Panc1 (cell line): ENCODE data around the gene CEP170B. TPM values are rescaled to one million over a fixed set of nuclear protein-coding genes. Genes with fewer than 3 reads are reported as not detected.

ENCODE experiments used
- ATAC-seq: fragments of 200-7000 bp; cut with Tn5 transposase; 2 replicates; pipeline ENCODE4 v1.9.1; 2020; ENCODE audit warnings: mild to moderate bottlenecking, moderate library complexity
- Bru-seq: library from RNA; stranded (reverse); fragments of 400-500 nt; gene quantifications from one replicate; lab custom pipeline; 2021; lab: Mats Ljungman, UMichigan
- BruChase-seq, 2 experiments: library from RNA; stranded (reverse); fragments of 400-500 nt; gene quantifications; one replicate each; lab custom pipeline; 2021; lab: Mats Ljungman, UMichigan
- BruUV-seq: library from RNA; stranded (reverse); fragments of 400-500 nt; replicated peaks from 2 replicates; lab custom pipeline; 2021; lab: Mats Ljungman, UMichigan
- CTCF ChIA-PET: fragments of 300-600 bp; sonication (Branson Sonifier 250); formaldehyde crosslinking; loops from one replicate; lab custom pipeline; 2022; ENCODE audit warnings: antibody characterized with exemption; lab: Charles Lee
- POLR2A ChIA-PET: fragments of 300-600 bp; sonication (Branson Sonifier 250); formaldehyde crosslinking; loops from one replicate; lab custom pipeline; 2022; ENCODE audit warnings: antibody characterized with exemption; lab: Charles Lee
- DNase-seq: peaks from one replicate; pipeline ENCODE4 v3.0.0-alpha.2; 2010; ENCODE audit warnings: low read depth, low spot score
- H3K27ac ChIP-seq: 2 replicates; pipeline ENCODE4 v1.5.1; 2011; ENCODE audit warnings: mild to moderate bottlenecking, low read length, inconsistent platforms
- H3K27me3 ChIP-seq: fragments of 200-500 bp; sonication (Bioruptor generic); 2 replicates; pipeline ENCODE4 v1.6.0; 2014; ENCODE audit warnings: low read length, inconsistent platforms; ENCODE audit not compliant: control insufficient read depth, insufficient read depth
- H3K36me3 ChIP-seq: fragments of 200-500 bp; sonication (Bioruptor generic); 2 replicates; pipeline ENCODE4 v1.5.1; 2014; ENCODE audit warnings: inconsistent platforms, mild to moderate bottlenecking, low read length, moderate library complexity; ENCODE audit not compliant: control insufficient read depth, insufficient read depth
- H3K4me1 ChIP-seq: 2 replicates; pipeline ENCODE4 v1.5.1; 2011; ENCODE audit warnings: inconsistent platforms, mild to moderate bottlenecking, low read length, moderate library complexity; ENCODE audit not compliant: control insufficient read depth, insufficient read depth
- H3K4me3 ChIP-seq, 2 experiments: 2 replicates each; pipeline ENCODE4 v1.5.1; 2011 to 2012; ENCODE audit warnings: low read depth in 2 of 2, low read length in 2 of 2, mild to moderate bottlenecking in 2 of 2, inconsistent platforms in 1 of 2, moderate library complexity in 1 of 2
- H3K9me3 ChIP-seq: fragments of 200-500 bp; sonication (Bioruptor generic); 2 replicates; pipeline ENCODE4 v1.5.1; 2014; ENCODE audit warnings: low read depth, mild to moderate bottlenecking, inconsistent platforms, low read length, moderate library complexity; ENCODE audit not compliant: control insufficient read depth, insufficient read depth
- CTCF ChIP-seq: fragments of 450-650 bp; IDR thresholded peaks from 2 replicates; pipeline ENCODE4 v1.5.1; 2017; ENCODE audit warnings: mild to moderate bottlenecking
- POLR2AphosphoS5 ChIP-seq: IDR thresholded peaks from 2 replicates; pipeline ENCODE4 v1.6.1; 2012; ENCODE audit warnings: mild to moderate bottlenecking, low read depth, low read length, moderate library complexity
- SIN3A ChIP-seq: IDR thresholded peaks from 2 replicates; pipeline ENCODE4 v1.6.1; 2012; ENCODE audit warnings: low read depth, mild to moderate bottlenecking, low read length, moderate library complexity, borderline replicate concordance; ENCODE audit not compliant: insufficient read depth
- TCF7L2 ChIP-seq: IDR thresholded peaks from 2 replicates; pipeline ENCODE4 v1.6.1; 2011; ENCODE audit warnings: mild to moderate bottlenecking, low read depth, low read length, inconsistent platforms
- in situ Hi-C: cut with HindIII; loops from 2 replicates; pipeline ENCODE4 v1.10.0; 2016; ENCODE audit warnings: low sequenced_read_pairs, low pct_unique_long_range_greater_than_20kb
- intact Hi-C: fragments of 100-400 bp; cut with micrococcal nuclease; formaldehyde crosslinking; loops from one replicate; pipeline ENCODE4 v1.10.0; 2022; ENCODE audit not compliant: unreplicated experiment
- long read RNA-seq: library from polyadenylated mRNA; unstranded; transcript quantifications from one replicate; pipeline ENCODE4 v2.0.0, GENCODE V29; 2021; ENCODE audit not compliant: unreplicated experiment
- polyA plus RNA-seq: library from polyadenylated mRNA; unstranded; fragments of >200 nt; gene quantifications from one replicate; pipeline ENCODE4 v1.2.1, GENCODE V29; 2012; ENCODE audit warnings: missing spikeins; ENCODE audit not compliant: insufficient read length
- total RNA-seq: library from RNA; stranded (reverse); gene quantifications from one replicate; pipeline ENCODE4 v1.2.1, GENCODE V29; 2021; ENCODE audit not compliant: unreplicated experiment
- TF ChIP-seq, protein P1 (sequence below), 2 experiments: IDR thresholded peaks; 2 replicates each; pipeline ENCODE4 v1.6.1; 2011 to 2012; ENCODE audit warnings: low read depth in 2 of 2, control low read depth in 1 of 2, low read length in 1 of 2, mild to moderate bottlenecking in 1 of 2, moderate library complexity in 1 of 2; ENCODE audit not compliant: insufficient read depth in 1 of 2

The CEP170B gene
- 17.8 TPM for total RNA-seq
- polyA plus RNA-seq = 14.5 TPM
- Bru-seq, nascent RNA = percentile 45 among the genes with signal in this experiment
- BruChase-seq, experiment 1, labeled RNA remaining after a 2-hour chase = percentile 63 among the genes with signal in this experiment
- BruChase-seq, experiment 2, labeled RNA remaining after a 6-hour chase = percentile 68 among the genes with signal in this experiment
- long read RNA-seq, partial matches to known transcripts = 2 of 13 reads
- long read RNA-seq, other reads (novel, unspliced or antisense) = 11 of 13 reads

GRCh38 chr14:104865081-104865630 is at the start of gene CEP170B:
Gene CEP170B (plus strand): TSS chr14:104865268. CDS start chr14:104868451, 3,183 bp downstream.
- no peaks in the 10 kb centered on the region for H3K9me3 ChIP-seq
- H3K27ac ChIP-seq = peak within 1 kb of the TSS; percentile 69
- H3K4me3 ChIP-seq = peak within 1 kb of the TSS; percentile 59 to 70
- ChIA-PET CTCF (interaction anchor here (0.6 kb wide), 1 partner anchor 33 kb away, joined by 4 read pairs; no protein-coding TSS in a partner anchor), POLR2A (no interaction called here)
- peaks cover 6% of the 10 kb centered on the region; the same call in 1 of the 2 replicates for H3K4me1 ChIP-seq
- peak; percentile 78 for ATAC-seq
- H3K27me3 ChIP-seq = no peaks in the 10 kb centered on the region
- TF ChIP-seq, protein P1, sequence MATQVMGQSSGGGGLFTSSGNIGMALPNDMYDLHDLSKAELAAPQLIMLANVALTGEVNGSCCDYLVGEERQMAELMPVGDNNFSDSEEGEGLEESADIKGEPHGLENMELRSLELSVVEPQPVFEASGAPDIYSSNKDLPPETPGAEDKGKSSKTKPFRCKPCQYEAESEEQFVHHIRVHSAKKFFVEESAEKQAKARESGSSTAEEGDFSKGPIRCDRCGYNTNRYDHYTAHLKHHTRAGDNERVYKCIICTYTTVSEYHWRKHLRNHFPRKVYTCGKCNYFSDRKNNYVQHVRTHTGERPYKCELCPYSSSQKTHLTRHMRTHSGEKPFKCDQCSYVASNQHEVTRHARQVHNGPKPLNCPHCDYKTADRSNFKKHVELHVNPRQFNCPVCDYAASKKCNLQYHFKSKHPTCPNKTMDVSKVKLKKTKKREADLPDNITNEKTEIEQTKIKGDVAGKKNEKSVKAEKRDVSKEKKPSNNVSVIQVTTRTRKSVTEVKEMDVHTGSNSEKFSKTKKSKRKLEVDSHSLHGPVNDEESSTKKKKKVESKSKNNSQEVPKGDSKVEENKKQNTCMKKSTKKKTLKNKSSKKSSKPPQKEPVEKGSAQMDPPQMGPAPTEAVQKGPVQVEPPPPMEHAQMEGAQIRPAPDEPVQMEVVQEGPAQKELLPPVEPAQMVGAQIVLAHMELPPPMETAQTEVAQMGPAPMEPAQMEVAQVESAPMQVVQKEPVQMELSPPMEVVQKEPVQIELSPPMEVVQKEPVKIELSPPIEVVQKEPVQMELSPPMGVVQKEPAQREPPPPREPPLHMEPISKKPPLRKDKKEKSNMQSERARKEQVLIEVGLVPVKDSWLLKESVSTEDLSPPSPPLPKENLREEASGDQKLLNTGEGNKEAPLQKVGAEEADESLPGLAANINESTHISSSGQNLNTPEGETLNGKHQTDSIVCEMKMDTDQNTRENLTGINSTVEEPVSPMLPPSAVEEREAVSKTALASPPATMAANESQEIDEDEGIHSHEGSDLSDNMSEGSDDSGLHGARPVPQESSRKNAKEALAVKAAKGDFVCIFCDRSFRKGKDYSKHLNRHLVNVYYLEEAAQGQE (IDR thresholded peaks at IDR 0.05; ENCODE audit: insufficient read depth in 1 of 2, low read depth in 2 of 2, low read length in 1 of 2) = no peak
- TF ChIP-seq TCF7L2 (no peak), CTCF (no peak), POLR2AphosphoS5 (no peak), SIN3A (no peak)
- intact Hi-C loops (no loop called here), in situ Hi-C loops (no loop called here)
- peaks cover 2% of the 10 kb centered on the region; the same call in 1 of the 2 replicates for H3K36me3 ChIP-seq
- no TSS peak for BruUV-seq
- no peak for DNase-seq

DNA sequence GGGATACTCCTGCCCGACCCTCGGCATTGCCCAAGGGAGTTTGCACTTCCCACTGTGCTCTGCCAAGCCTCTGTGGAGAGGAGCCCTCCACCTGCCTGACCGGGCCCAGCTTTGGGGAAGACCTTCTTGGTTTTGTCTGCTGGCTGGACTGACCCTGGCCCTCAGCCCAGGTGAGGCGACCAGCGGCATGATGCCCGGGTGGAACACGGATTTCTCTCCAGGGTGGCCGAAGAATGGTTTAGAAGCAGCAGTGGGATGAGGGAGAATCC is 48.5 kb upstream of the CEP170B start:
- BruUV-seq = no TSS peak
- H3K36me3 ChIP-seq = no peaks in the 10 kb centered on the region; the same call in 1 of the 2 replicates
- no peaks in the 10 kb centered on the region for H3K9me3 ChIP-seq
- H3K4me3 ChIP-seq = peak overlapping the region; percentile 73 to 75
- in situ Hi-C loops (no loop called here), intact Hi-C loops (no loop called here)
- no peak for TF ChIP-seq SIN3A
- TF ChIP-seq POLR2AphosphoS5 = no peak
- no peak for TF ChIP-seq TCF7L2
- no peak for TF ChIP-seq CTCF
- TF ChIP-seq, protein P1 (IDR thresholded peaks at IDR 0.05; ENCODE audit: insufficient read depth in 1 of 2, low read depth in 2 of 2, low read length in 1 of 2) = no peak
- peaks cover 27% of the 10 kb centered on the region for H3K4me1 ChIP-seq
- no peak for ATAC-seq
- ChIA-PET CTCF (no interaction called here), POLR2A (no interaction called here)
- no peaks in the 10 kb centered on the region for H3K27me3 ChIP-seq
- peak overlapping the region; percentile 88 for H3K27ac ChIP-seq
- DNase-seq = no peak
